Measurements from ENCODE around the gene SPEF2.

The SPEF2 gene, protein sequence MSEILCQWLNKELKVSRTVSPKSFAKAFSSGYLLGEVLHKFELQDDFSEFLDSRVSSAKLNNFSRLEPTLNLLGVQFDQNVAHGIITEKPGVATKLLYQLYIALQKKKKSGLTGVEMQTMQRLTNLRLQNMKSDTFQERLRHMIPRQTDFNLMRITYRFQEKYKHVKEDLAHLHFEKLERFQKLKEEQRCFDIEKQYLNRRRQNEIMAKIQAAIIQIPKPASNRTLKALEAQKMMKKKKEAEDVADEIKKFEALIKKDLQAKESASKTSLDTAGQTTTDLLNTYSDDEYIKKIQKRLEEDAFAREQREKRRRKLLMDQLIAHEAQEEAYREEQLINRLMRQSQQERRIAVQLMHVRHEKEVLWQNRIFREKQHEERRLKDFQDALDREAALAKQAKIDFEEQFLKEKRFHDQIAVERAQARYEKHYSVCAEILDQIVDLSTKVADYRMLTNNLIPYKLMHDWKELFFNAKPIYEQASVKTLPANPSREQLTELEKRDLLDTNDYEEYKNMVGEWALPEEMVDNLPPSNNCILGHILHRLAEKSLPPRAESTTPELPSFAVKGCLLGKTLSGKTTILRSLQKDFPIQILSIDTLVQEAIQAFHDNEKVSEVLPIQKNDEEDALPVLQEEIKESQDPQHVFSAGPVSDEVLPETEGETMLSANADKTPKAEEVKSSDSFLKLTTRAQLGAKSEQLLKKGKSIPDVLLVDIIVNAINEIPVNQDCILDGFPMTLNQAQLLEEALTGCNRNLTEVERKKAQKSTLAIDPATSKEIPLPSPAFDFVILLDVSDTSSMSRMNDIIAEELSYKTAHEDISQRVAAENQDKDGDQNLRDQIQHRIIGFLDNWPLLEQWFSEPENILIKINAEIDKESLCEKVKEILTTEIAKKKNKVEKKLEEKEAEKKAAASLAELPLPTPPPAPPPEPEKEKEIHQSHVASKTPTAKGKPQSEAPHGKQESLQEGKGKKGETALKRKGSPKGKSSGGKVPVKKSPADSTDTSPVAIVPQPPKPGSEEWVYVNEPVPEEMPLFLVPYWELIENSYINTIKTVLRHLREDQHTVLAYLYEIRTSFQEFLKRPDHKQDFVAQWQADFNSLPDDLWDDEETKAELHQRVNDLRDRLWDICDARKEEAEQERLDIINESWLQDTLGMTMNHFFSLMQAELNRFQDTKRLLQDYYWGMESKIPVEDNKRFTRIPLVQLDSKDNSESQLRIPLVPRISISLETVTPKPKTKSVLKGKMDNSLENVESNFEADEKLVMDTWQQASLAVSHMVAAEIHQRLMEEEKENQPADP (N-terminal part only)

DNA sequence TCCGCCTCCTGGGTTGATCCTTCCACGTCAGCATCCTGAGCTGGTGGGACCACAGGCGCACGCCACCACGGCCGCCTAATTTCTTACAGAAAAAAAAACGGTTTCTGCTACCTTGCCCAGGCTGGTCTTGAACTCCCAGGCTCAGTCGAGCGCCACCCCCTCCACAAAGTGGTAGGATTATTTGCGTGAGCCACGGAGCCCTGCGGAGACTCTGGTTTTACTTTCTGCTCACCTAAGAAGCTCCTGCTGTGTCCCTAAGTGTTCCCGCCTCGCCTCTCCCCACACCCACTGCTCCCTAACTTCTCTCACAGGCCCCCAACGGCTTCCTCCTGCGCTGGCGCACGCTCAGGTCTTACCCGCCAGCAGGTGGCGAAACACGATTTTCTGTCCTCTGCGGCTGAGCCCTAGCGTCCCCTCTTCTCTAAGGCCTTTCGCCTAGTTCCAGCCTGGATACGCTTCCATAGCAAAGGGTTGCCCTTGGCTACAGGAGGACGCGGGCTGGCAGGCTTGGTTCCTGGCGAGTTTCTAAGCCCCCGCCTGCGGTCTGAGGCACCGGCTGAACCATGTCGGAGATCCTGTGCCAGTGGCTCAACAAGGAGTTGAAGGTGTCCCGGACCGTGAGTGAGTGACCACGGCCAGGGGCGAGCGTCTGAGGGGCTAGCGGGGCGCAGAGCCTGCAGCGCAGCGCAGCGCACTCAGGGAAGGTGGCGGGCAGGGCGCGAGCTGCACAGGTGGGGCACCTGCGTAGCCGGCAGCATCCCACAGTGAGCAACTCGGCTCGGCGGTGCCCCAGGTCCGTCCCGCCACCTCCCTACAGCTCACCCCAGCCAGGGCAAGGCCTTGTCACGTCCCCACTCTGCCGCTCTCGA lies at the start of gene SPEF2:
Gene SPEF2, plus strand, starts transcription at position 429 of the 869 bp plus-strand sequence. Its CDS starts 135 bp downstream, at position 564.
- peak; percentile 78 for DNase-seq

DNA sequence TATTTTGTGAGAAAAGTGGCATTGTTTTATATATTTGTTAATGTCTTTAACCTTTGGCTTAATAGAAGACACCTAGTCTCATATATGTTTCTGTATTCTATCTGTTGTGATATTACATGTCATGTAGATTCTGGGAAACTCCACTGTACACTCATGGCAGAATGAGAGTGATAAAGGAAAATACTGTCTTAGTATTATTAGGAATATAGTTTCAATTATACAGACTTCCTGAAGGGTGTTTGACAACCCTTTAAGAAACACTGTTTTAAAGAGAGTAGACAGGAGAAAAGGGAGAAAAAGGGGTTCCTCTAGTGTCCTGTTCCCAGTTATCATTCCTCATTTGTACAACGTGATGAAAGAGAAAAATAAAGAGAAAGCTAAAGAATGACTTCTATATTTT lies 42.1 kb upstream of the SPEF2 start:
- no peak for DNase-seq

DNA sequence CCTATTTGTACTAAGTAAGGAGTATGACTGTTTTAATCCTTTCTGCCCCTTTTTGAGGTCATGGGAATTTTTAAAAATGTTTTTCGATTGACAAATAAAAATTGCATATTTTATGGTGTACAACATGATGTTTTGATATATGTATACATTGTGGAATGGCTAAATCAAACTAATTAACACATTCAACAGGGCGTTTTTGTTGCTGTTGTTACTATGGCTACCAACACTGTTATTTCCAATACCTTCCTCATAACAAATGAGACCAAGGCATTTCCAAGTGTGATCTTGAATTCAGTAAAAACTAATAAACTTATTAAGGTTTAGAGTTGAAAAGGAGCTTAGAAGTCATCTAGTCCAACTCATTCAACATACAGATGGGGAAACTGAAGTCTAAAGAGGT lies 30.2 kb upstream of the SPEF2 start:
- no peak for DNase-seq

DNA sequence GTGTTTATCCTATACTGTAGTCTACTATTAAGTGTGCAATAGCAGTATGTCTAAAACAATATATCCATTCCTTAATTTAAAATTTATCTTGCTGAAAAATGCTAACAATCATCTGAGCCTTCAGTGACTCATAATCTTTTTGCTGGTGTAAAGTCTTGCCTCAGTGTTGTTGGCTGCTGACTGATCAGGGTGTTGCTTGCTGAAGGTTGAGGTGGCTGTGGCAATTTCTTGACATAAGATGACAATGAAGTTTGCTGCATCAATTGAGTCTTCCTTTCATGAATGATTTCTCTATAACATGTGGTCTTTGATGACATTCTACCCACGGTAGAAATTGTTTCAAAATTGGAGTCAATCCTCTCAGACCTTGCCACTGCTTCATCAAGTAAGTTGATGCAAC lies 24.3 kb upstream of the SPEF2 start:
- no peak for DNase-seq

DNA sequence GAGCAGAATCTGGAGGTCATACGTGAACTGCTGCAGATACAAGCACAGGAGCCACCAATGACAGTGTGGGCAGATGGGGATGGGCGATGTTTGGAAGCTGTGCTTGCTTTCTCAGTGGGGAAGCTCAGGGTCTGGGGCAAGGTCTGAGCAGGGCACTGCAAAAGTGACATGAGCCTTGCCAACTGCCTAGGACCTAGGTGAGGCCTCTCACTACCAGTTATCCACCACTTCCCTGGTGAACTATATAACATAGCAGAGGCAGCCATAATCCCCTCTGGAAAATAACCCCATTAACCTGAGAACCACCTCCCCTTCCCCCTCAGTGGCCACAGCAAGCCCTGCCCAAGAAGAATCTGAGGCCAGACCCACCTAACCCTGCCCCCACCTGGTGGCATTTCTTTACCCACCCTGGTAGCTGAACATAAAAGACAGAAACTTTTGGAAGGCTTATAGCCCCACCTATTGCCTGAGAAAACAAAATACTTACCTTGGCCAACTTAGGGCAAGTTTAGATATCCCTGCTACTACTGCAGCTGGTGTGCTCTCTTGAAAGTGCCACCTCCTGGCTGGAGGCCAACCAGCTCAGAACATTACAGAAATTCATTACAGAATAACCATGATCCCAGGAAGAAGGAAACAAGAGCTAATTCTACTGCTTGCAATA lies 18.8 kb upstream of the SPEF2 start:
- DNase-seq, result no peak

DNA sequence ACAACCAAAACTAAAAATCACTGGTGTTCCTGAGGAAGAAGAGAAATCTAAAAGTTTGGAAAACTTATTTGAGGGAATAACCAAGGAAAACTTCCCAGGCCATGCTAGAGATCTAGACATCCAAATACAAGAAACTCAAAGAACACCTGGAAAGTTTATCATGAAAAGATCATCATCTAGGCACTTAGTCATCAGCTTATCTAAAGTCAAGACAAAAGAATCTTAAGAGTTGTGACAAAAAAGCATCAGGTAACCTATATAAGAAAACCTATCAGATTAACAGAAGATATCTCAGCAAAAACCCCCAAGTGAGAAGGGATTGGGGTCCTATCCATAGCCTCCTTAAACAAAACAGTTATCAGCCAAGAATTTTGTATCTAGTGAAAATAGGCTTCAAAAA lies 17.1 kb upstream of the SPEF2 start:
- no peak for DNase-seq

DNA sequence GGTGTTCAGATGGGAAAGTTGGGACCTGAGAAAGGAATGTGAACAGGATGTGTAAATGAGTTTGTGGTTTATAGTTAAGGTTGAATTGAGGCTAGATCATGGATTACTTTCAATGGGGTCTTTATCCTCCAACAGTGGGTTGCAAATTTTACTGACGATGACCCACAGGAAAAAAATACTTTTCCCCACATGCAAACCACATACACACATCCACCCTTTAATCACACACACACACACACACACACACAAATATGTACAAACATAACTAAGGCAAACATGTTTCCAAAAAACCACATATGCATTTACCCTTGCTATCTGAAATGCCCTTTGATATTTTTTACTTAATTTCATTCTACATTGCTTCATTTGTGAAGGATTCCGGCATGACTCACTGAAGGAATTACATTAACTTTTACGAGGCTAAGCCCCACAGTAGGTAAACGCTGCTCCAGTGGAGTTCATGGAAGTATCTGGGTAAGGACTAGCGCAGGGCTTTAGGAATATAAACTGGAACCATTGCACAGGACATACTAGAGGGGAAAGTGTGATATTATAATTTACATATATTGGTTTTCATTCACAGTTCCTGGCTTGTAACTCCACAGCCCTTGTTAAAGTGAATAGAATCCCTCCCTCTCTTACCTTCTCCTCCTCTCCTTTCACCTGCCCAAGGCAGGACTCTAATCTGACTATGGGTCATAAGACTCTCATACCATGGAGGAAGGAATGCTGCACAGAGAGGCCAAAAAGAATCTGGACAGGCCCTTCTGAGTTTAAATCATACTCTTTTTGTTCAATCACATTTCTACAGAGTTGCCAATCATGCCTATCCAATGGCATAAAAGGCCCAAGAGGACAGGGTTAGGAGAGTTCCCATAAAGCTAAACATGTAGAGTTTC lies 8.5 kb upstream of the SPEF2 start:
- DNase-seq, result no peak

DNA sequence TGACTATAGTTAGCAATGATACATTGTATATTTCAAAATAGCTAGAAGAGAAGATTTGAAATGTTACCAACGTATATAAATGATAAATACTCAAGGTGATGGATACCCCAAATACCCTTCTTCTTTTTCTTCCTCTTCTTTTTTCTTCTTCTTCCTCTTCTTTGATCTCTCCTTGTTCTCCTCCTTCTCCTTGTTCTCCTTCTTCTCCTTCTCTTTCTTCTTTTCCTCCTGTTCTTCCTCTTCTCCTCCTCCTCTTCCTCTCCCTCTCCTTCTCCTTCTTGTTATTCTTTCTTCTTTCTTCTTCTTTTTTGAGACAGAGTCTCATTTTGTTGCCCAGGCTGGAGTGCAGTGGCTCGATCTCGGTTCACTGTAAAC lies 616 bp upstream of the SPEF2 start:
- no peak for DNase-seq

DNA sequence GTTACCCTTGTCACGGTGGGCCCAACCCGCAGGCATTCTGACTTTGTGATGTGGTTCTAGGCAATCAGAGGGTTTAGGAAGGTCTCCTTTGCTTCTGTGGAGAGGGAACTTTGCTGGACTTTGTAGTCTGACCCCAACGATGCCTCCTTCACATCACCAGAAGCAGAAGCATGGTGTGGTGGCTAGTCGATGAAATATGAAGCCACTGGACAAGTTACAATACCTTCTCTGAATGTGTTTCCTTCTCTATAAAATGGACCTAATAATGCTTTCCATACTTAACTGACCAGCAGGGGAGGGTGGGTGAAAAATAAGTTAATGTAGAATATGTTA lies 607 bp downstream of the SPEF2 start:
- DNase-seq, result no peak

DNA sequence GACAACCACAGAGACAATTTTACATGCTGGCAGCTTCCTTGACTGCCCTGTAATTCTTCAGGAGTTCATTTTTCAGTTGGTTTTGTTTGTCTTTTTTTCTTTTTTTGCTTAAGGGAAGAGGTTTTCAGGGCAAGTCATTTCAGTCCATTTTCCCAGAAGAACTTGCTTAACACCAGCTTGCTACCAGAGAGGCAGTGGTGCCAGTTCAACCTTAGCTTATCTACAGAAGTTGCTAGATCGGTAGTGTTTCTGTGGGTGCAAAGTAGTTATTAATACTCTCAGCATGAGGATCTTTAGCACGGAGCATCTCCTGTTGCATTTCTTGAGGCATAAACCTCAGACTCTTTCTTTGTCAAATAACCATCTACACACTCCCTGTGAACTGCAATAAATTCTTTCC lies 1.1 kb downstream of the SPEF2 start:
- no peak for DNase-seq

DNA sequence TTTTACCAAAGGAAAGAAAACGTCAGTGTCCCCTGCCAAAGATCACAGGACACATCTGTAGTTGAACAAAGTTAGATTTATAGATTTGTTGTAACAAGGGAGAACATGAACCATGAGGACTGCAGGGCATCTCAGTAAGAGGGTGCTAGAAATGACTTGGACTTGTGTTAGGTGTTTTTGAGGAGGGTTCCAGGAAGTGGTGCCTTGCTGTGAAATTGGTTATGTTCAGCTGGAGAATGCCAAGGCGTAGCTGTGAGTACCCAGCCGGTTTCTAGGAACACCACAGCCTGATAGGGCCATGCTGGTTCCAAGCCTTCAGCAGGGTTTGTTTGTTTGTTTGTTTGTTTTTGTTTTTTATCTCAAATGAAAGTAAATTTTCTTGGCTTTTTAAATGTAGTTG lies 5.3 kb downstream of the SPEF2 start:
- no peak for DNase-seq

DNA sequence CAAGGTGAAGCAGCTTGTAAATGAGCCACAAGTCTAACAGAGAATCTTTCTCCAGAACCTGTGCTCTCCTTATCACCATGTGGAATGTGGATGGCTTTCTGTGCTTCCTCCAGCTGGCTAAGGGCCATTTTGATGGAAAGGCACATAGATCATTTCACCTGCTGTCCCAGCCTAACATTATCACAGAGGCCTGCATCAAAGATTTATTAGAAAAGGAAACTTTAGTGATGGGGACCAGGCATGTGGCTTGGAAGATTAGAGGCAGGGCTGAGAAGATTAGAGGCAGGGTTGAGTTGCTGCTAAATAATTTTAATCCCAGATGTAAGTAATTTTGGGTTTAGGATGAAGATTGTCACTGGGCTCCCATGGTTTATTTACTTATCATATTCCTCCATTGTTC lies 6.3 kb downstream of the SPEF2 start:
- no peak for DNase-seq

DNA sequence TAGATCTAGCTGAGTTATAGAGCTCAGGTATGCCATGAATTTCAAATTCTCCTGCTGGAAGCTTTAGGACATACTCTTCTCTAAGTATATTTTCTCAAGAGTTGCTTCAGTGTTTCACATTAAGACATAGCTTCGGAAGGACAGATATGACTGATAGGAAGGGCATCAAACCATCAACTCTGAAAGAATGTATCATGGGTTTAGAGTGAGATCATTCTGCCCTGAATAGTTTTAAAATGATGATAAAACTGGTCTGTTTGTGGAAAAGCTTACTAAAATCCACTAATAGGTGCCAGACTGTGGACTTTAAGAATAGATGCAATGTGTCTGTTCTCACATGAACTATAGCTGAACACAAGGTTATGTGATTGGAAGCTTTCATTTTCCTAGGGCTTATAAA lies 8.4 kb downstream of the SPEF2 start:
- DNase-seq, result no peak

DNA sequence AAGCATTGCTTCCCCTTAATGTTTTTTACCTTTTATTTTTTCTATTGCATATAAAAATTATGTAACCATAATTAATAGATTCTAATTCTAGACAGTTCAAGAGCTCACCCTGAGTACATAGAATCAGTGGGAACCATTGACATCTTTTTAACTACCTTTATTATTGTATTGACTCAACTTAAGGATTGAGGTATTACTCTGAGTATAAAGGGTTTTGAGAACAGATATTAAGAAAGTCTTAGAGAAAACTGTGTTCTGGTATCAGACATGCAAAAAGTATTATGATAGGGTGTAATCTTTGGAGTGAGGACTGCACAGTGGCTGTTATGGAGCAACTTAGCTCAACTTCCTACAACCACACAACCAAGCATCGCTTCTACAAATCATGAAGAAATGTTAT lies 8.9 kb downstream of the SPEF2 start:
- DNase-seq, result no peak

DNA sequence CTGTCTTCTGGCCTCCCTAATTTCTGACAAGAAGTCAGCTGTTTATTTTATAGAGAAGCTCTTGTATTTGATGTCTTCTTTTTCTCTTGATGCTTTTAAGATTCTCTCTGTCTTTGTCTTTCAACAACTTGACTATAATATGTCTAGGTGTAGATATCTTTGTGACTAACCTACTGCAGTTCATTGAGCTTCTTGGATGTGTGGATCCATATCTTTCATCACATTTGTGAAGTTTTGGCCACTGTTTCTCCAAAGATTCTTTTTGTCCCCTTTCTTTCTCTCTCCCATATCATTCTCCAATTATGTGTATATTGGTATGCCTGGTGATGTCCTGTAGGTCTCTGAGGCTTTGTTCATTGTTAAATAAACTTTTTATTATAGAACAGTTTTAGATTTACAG lies 16.7 kb downstream of the SPEF2 start:
- no peak for DNase-seq

DNA sequence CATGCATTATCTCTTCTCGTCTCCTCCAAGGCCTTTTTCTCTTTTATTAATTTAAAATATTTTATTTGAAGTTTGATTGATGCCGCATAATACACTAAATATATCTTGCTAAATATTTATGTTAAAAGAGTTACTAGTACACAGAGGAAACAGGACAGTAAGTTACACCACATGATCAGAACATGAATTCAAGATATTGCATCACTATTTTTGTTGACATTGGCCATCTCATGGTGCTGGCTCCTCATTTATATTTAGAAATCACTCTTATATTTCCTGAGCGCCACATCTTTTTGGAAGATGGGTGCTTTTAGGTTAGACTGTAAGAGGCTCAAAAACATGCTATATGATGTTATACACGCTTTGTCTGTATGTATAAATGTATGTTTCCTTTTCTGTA lies 23.0 kb downstream of the SPEF2 start:
- no peak for DNase-seq

DNA sequence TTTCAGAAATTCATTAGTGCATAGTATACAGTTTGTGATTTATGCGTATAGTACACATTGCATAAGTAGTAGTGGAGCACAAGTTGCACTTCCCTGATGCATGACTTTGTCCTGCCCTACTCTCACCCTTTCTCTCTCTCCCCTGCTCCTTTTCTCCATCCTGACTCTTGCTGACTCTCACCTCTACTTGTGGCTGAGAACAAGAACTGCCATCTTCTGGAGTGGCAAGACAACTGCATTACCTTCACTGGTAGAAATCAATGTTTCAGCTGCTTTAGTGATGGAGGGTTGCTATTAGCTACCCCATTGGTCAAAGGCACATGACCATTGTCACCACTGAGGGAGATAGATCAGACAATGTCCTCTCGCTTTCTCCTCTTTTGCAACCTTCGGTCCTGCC lies 26.9 kb downstream of the SPEF2 start:
- no peak for DNase-seq

DNA sequence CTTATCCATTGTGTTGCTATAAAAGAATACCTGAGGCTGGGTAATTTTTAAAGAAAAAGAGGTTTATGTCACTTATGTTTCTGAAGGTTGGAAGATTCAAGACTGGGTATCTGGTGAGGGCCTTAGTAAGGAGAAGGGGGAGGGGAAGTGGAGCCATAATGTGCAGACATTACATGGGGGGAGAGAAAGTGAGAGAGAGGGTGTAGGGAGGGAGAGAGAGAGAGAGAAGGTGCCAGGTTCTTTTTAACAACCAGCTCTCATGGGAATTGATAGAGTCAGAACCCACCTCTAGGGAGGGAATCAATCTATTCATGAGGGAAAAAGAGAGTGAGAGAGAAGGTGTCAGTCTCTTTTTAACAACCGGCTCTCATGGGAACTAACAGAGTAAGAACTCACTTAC lies 29.5 kb downstream of the SPEF2 start:
- DNase-seq, result no peak

DNA sequence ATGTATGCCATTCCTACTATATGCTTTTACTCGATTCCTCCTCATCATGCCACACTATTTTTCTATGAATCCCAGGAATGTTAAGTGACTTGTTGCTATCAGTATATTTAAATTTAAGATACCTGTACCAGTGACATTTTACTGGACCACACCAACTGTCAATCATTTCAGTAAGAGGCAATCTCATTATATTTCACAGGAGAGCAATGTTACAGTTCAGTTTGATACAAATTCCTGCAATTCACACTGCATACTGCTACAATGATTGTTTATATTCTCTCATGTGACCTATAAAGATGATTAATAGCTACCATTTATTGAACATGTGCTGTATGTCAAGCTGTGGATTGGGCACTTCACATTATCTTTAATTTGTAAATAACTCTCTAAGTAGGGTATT lies 30.0 kb downstream of the SPEF2 start:
- no peak for DNase-seq

DNA sequence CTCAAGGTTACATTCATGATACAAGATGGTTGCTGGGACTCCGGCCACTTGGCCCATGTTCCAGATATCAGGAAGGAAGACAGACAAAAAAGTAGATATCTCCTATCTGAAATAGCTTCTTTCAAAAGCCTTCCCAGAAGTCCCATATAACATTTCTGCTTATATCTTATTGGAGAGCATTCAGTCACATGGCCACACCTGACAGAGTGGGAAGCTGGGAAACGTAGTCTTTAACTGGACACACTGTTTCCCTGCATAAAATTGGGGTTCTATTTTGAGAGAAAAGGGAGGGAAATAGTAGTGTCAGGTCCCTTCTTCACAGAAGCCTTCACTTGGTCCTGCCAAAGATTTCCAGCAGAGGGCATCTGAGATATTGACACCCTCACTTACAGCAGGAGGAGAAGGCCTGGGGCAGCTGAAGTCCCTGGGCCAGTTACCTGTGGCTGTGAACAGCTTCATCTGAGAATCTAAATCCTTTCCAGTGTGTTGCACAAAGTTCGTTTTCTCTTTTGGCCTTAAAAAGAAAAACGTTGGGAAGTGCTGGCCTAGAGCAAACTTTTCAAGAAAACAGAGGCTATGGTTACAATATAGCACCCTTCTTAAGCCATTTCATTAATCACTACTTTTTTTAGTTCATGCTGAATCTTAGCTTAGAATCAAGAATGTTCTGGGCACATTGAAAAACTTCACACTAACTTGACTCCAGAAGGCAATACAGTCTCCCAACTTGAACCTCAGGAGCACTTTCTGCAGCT lies 33.5 kb downstream of the SPEF2 start:
- peak; percentile 65 for DNase-seq
